H1 (cell line): ENCODE data around the gene METTL5. TPM values are rescaled to one million over a fixed set of nuclear protein-coding genes. Genes with fewer than 3 reads are reported as not detected.

Experiments used
- CBX8 ChIP-seq: fragments of 300-800, 300-1000 bp; sonication (generic); IDR thresholded peaks from 2 replicates; pipeline ENCODE4 v1.7.1; 2016; ENCODE audit warnings: low read depth, low read length, borderline replicate concordance
- CHD7 ChIP-seq: fragments of 300-600 bp; sonication (generic); IDR thresholded peaks from 2 replicates; pipeline ENCODE4 v1.7.1; 2012; ENCODE audit warnings: low read length, moderate library complexity, mild to moderate bottlenecking, inconsistent platforms; ENCODE audit not compliant: insufficient replicate concordance
- CTCF ChIP-seq, 3 experiments: IDR thresholded peaks; 1 replicate in 2 of 3; 2 replicates in 1 of 3; pipeline versions ENCODE4 v1.5.1 to v1.6.1; 2011; ENCODE audit warnings: low read length in 3 of 3, mild to moderate bottlenecking in 3 of 3, inconsistent platforms in 2 of 3, low read depth in 1 of 3, moderate library complexity in 1 of 3; ENCODE audit not compliant: insufficient read depth in 1 of 3; ENCODE audit errors: control extremely low read depth in 1 of 3
- EGR1 ChIP-seq: IDR thresholded peaks from 2 replicates; pipeline ENCODE4 v1.6.1; 2011; ENCODE audit warnings: low read depth, low read length, borderline replicate concordance
- FOSL1 ChIP-seq: IDR thresholded peaks from 2 replicates; pipeline ENCODE4 v1.6.1; 2011; ENCODE audit warnings: mild to moderate bottlenecking, low read depth, low read length, moderate library complexity; ENCODE audit not compliant: insufficient read depth
- GTF2F1 ChIP-seq: IDR thresholded peaks from 2 replicates; pipeline ENCODE4 v1.6.1; 2012; ENCODE audit warnings: low read depth, low read length, improper control_type of control experiment, borderline replicate concordance
- HDAC2 ChIP-seq, 2 experiments: fragments of 300-600 bp in 1 of 2; sonication (generic) in 1 of 2; IDR thresholded peaks; 2 replicates each; pipeline ENCODE4 v1.6.1; 2011 to 2012; ENCODE audit warnings: low read depth in 2 of 2, low read length in 2 of 2, mild to moderate bottlenecking in 2 of 2, moderate library complexity in 2 of 2, borderline replicate concordance in 1 of 2, inconsistent platforms in 1 of 2
- RAD21 ChIP-seq, 2 experiments: IDR thresholded peaks in 1 of 2; conservative IDR thresholded peaks in 1 of 2; 2 replicates each; pipeline ENCODE4 v1.6.1; 2011; ENCODE audit warnings: low read depth in 2 of 2, low read length in 2 of 2, improper control_type of control experiment in 1 of 2, inconsistent platforms in 1 of 2, mild to moderate bottlenecking in 1 of 2, moderate library complexity in 1 of 2
- polyA plus RNA-seq, 7 experiments: library from polyadenylated mRNA; depleted of rRNA in 3 of 7; stranded (reverse) in 5 of 7; unstranded in 2 of 7; fragments of >200 nt in 5 of 7; fragments of 200-250 nt in 2 of 7; gene quantifications; 1 replicate in 5 of 7; 2 replicates in 1 of 7; 4 replicates in 1 of 7; pipeline versions ENCODE4 v1.2.1 to v1.2.3, GENCODE V29; 2011 to 2013; ENCODE audit warnings: missing spikeins in 2 of 7, mixed read lengths in 2 of 7
- total RNA-seq: library from RNA; stranded (reverse); fragmentation: NEBNext Ultra II Directional; extraction: Animal tissue kit (Norgen Biotek cat#: 25700); gene quantifications from 2 replicates; pipeline ENCODE4 v1.2.1, GENCODE V29; 2021

Gene METTL5
- total and polyA plus RNA-seq, 2 of the 8 experiments (the other 6 are each of a cell fraction or from before 2014, with no cell fraction given), result 34.5 to 74.1 TPM

GRCh38 chr2:169808221-169808620, 16.5 kb downstream of the METTL5 start (continued):
- TF ChIP-seq CHD7, result no peak
- no peak for TF ChIP-seq EGR1
- TF ChIP-seq CTCF (IDR thresholded peaks at IDR 0.05; ENCODE audit: control extremely low read depth in 1 of 3, insufficient read depth in 1 of 3, low read depth in 1 of 3, low read length in 3 of 3), result no peak
- TF ChIP-seq RAD21 (IDR thresholded peaks at IDR 0.05 in 1 of 2, conservative IDR thresholded peaks at IDR 0.05 in 1 of 2; ENCODE audit: low read depth in 2 of 2, low read length in 2 of 2), result no peak
- TF ChIP-seq GTF2F1, result no peak
- no peak for TF ChIP-seq CBX8
- no peak for TF ChIP-seq FOSL1
- TF ChIP-seq HDAC2 (IDR thresholded peaks at IDR 0.05; ENCODE audit: borderline replicate concordance in 1 of 2, low read depth in 2 of 2, low read length in 2 of 2), result no peak
